ENCODE measurements around the gene EML1. TPM values are rescaled to one million over a fixed set of nuclear protein-coding genes. Genes with fewer than 3 reads are reported as not detected.

EML1 gene
- total RNA-seq, 1 experiment from 2014 or later: 12.0 TPM

GRCh38 chr14:99971087-99971940 lies 178.1 kb downstream of the EML1 start:
- intact Hi-C loops (cut with micrococcal nuclease): no loop called here
- H3K79me2 ChIP-seq (ENCODE audit: low read length): peaks cover 40% of the 10 kb centered on the region
- peak overlapping the region; percentile 74 for H2AFZ ChIP-seq (ENCODE audit: low read length)
- ATAC-seq (peak; percentile 74), DNase-seq (peak; percentile 74)
- no peaks in the 10 kb centered on the region for H3F3A ChIP-seq (ENCODE audit: low read length, unreplicated experiment)
- 0 out of 2 replicates have a peak, but pooled peaks cover 6% of the 10 kb centered on the region for H3K9me3 ChIP-seq (ENCODE audit: low read length)
- no peaks in the 10 kb centered on the region for H4K20me1 ChIP-seq (ENCODE audit: low read length)
- no TSS peak for BruUV-seq (replicated peaks)
- H3K27me3 ChIP-seq (ENCODE audit: low read length): no peaks in the 10 kb centered on the region
- H3K9ac ChIP-seq (ENCODE audit: low read length): peak overlapping the region; percentile 36; the same call in 1 of the 2 replicates
- H3K4me3 ChIP-seq (ENCODE audit: low read length): peak overlapping the region; percentile 79
- CTCF ChIA-PET: interaction anchor here (0.6 kb wide), 4 partner anchors 86 to 1271 kb away, joined by 3 to 5 read pairs (median 4); no protein-coding TSS in a partner anchor
- peaks cover 7% of the 10 kb centered on the region; the same call in 1 of the 2 replicates for H3K36me3 ChIP-seq (ENCODE audit: low read depth, low read length)
- TF ChIP-seq CTCF (conservative IDR thresholded peaks at IDR 0.05; ENCODE audit: low read depth, low read length) (no peak), EZH2 (IDR thresholded peaks at IDR 0.05; ENCODE audit: low read length, unreplicated experiment) (no peak), EZH2phosphoT487 (IDR thresholded peaks at IDR 0.05; ENCODE audit: borderline replicate concordance, low read length) (no peak)
- POLR2A ChIA-PET (ENCODE audit: unreplicated experiment): interaction anchor here (0.5 to 0.9 kb wide), 3 partner anchors 186 to 366 kb away, joined by 4 to 8 read pairs (median 5); partner anchors contain the start of gene CYP46A1
- no peaks in the 10 kb centered on the region for H3K9me2 ChIP-seq (replicated peaks; ENCODE audit: low read length)
- H3K4me1 ChIP-seq (ENCODE audit: insufficient read depth, low read length): peaks cover 3% of the 10 kb centered on the region; the same call in 1 of the 2 replicates
- H3K27ac ChIP-seq (ENCODE audit: low read length): no peak overlapping the region
- peak overlapping the region; percentile 67 for H3K4me2 ChIP-seq (ENCODE audit: low read length)

GRCh38 chr14:99971941-99972747 lies 178.9 kb downstream of the EML1 start:
- ChIA-PET CTCF (no interaction called here), POLR2A (ENCODE audit: unreplicated experiment) (no interaction called here)
- intact Hi-C loops (cut with micrococcal nuclease): no loop called here
- Histone ChIP-seq H3K27me3 (ENCODE audit: low read length) (no peaks in the 10 kb centered on the region), H3K9ac (ENCODE audit: low read length) (peak overlapping the region; percentile 56; the same call in 1 of the 2 replicates), H3K36me3 (ENCODE audit: low read depth, low read length) (peaks cover 7% of the 10 kb centered on the region; the same call in 1 of the 2 replicates), H3K79me2 (ENCODE audit: low read length) (peaks cover 46% of the 10 kb centered on the region), H3K4me2 (ENCODE audit: low read length) (peak overlapping the region; percentile 82), H3K27ac (ENCODE audit: low read length) (no peak overlapping the region), H3K9me2 (replicated peaks; ENCODE audit: low read length) (no peaks in the 10 kb centered on the region), H4K20me1 (ENCODE audit: low read length) (no peaks in the 10 kb centered on the region), H3K9me3 (ENCODE audit: low read length) (0 out of 2 replicates have a peak, but pooled peaks cover 6% of the 10 kb centered on the region), H3F3A (ENCODE audit: low read length, unreplicated experiment) (no peaks in the 10 kb centered on the region), H3K4me3 (ENCODE audit: low read length) (peak overlapping the region; percentile 79), H3K4me1 (ENCODE audit: insufficient read depth, low read length) (peaks cover 3% of the 10 kb centered on the region; the same call in 1 of the 2 replicates), H2AFZ (ENCODE audit: low read length) (peak overlapping the region; percentile 76)
- BruUV-seq (replicated peaks): no TSS peak
- no peak for TF ChIP-seq CTCF (conservative IDR thresholded peaks at IDR 0.05; ENCODE audit: low read depth, low read length)
- TF ChIP-seq EZH2 (IDR thresholded peaks at IDR 0.05; ENCODE audit: low read length, unreplicated experiment): no peak
- TF ChIP-seq EZH2phosphoT487 (IDR thresholded peaks at IDR 0.05; ENCODE audit: borderline replicate concordance, low read length): no peak
- ATAC-seq (peak; percentile 46), DNase-seq (no peak)

Data from PC-3 (cell line).